K562 (cell line): ENCODE data around the gene ACY1. TPM values are rescaled to one million over a fixed set of nuclear protein-coding genes. Genes with fewer than 3 reads are reported as not detected.

Source experiments
- CREB1 ChIP-seq, 2 experiments: sonication (generic) in 1 of 2; formaldehyde crosslinking in 1 of 2; IDR thresholded peaks; 2 replicates each; pipeline versions ENCODE4 v1.6.1 to v1.8.0; 2012 to 2022; ENCODE audit warnings: inconsistent platforms in 1 of 2, mild to moderate bottlenecking in 1 of 2, missing genetic modification reagents in 1 of 2, moderate library complexity in 1 of 2
- ETV1 ChIP-seq: fragments of 450-650 bp; conservative IDR thresholded peaks from 2 replicates; pipeline ENCODE4 v1.6.1; 2016; ENCODE audit warnings: missing genetic modification characterization, control low read depth, low read depth, missing compliant biosample characterization
- FOXM1 ChIP-seq, 2 experiments: fragments of 450-650 bp in 1 of 2; sonication (generic) in 1 of 2; formaldehyde crosslinking in 1 of 2; IDR thresholded peaks; 2 replicates each; pipeline versions ENCODE4 v1.6.1 to v1.9.0; 2017 to 2022; ENCODE audit warnings: low read depth in 2 of 2, mild to moderate bottlenecking in 2 of 2, missing genetic modification reagents in 1 of 2, moderate library complexity in 1 of 2
- GTF2A2 ChIP-seq: IDR thresholded peaks from 2 replicates; pipeline ENCODE4 v1.6.1; 2016; ENCODE audit warnings: mild to moderate bottlenecking, missing genetic modification characterization, missing compliant biosample characterization
- JUNB ChIP-seq: fragments of 450-650 bp; formaldehyde crosslinking; conservative IDR thresholded peaks from 2 replicates; pipeline ENCODE4 v1.4.0; 2020; ENCODE audit warnings: mild to moderate bottlenecking
- SIRT6 ChIP-seq: IDR thresholded peaks from one replicate; pipeline ENCODE4 v1.6.1; 2012; ENCODE audit warnings: low read depth, mild to moderate bottlenecking, control low read depth, inconsistent platforms, low read length, moderate library complexity
- TRIM24 ChIP-seq, 2 experiments: fragments of 450-650 bp; IDR thresholded peaks; 2 replicates each; pipeline ENCODE4 v1.6.1; 2016
- polyA plus RNA-seq, 8 experiments: library from polyadenylated mRNA; depleted of rRNA in 4 of 8; stranded (reverse) in 5 of 8; unstranded in 3 of 8; fragments of >200 nt; fragmentation: Nextera tagmentation in 2 of 8; fragmentation: Illumina TruSeq in 1 of 8; extraction: Ambion mirVana in 2 of 8; extraction: Trizol in 1 of 8; gene quantifications; 2 replicates each; pipeline versions ENCODE4 v1.2.1 to v1.2.3, GENCODE V29; 2011 to 2014; ENCODE audit warnings: inconsistent platforms in 1 of 8, missing spikeins in 1 of 8
- total RNA-seq, 7 experiments: library from RNA; depleted of rRNA in 6 of 7; stranded (reverse); fragments of >200 nt in 6 of 7; fragmentation: Illumina TruSeq in 2 of 7; extraction: Trizol in 2 of 7; gene quantifications; 2 replicates each; pipeline versions ENCODE4 v1.2.1 to v1.2.3, GENCODE V29; 2011 to 2021; ENCODE audit warnings: low replicate concordance in 1 of 7
- TF ChIP-seq, protein P1 (sequence below): sonication (generic); formaldehyde crosslinking; IDR thresholded peaks from 2 replicates; pipeline ENCODE4 v1.8.0; 2023; ENCODE audit warnings: mild to moderate bottlenecking, missing genetic modification reagents
- TF ChIP-seq, protein P2 (sequence below), 2 experiments: fragments of 450-650 bp; conservative IDR thresholded peaks; 2 replicates each; pipeline ENCODE4 v1.6.1; 2017; ENCODE audit warnings: mild to moderate bottlenecking in 2 of 2, moderate library complexity in 2 of 2
- TF ChIP-seq, protein P3 (sequence below): sonication (generic); formaldehyde crosslinking; IDR thresholded peaks from 2 replicates; pipeline ENCODE4 v1.8.1; 2023; ENCODE audit warnings: missing genetic modification reagents, mild to moderate bottlenecking, borderline replicate concordance
- TF ChIP-seq, protein P4 (sequence below): fragments of 450-650 bp; IDR thresholded peaks from 2 replicates; pipeline ENCODE4 v1.6.1; 2018; ENCODE audit not compliant: partially characterized antibody

ACY1 gene
- total and polyA plus RNA-seq, 9 of the 15 experiments (the other 6 are each of a cell fraction or from before 2014, with no cell fraction given): 70.7 to 195 (median 123) TPM

DNA sequence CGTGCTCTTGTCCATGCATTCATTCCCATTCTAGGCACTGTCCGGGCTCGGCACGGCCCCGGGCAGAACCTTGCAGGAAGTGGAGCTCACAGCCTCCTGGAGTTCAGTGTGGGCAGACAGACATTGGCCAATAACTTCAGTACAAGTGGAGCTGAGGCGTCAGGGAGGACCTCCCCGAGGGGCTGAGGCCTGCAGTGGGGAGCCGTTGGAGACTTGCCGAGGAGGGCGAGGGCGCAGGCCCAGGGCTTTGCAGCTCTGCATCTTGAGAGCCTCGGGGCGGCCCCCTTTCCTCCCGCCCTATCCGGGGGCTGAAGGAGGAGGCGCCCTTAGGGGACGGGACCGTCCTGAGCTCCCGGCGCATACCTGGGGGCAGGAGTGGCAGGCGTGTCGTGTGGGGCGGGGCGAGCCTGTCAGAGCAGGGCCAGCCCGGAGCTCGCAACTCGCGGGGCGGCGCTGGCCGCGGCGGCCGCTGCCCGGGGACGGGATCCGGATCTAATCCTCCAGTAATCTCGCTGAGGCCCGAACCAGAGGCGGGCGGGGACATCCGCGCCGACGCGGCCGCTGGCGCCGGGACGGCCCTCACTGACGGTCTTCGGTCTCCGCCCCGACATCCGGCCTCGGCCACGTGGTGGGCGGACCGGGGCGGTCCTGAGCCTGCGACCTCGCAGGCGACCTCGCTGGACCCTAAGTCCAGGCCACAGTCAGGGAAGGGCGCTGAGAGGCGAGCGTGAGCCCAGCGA is at the start of gene ACY1 (continued):
- TF ChIP-seq JUNB (CRISPR knock-in tag) (no peak), GTF2A2 (no peak), CREB1 (IDR thresholded peaks at IDR 0.05) (peak; percentile 85), CREB1 (CRISPR knock-in tag; IDR thresholded peaks at IDR 0.05) (peak; percentile 62; the same call in 1 of the 2 replicates), SIRT6 (no peak), TRIM24 (IDR thresholded peaks at IDR 0.05) (no peak), FOXM1 (IDR thresholded peaks at IDR 0.05; ENCODE audit: low read depth) (no peak), FOXM1 (CRISPR knock-in tag; IDR thresholded peaks at IDR 0.05; ENCODE audit: low read depth) (no peak), ETV1 (tag) (peak; percentile 73)
- TF ChIP-seq, protein P1, sequence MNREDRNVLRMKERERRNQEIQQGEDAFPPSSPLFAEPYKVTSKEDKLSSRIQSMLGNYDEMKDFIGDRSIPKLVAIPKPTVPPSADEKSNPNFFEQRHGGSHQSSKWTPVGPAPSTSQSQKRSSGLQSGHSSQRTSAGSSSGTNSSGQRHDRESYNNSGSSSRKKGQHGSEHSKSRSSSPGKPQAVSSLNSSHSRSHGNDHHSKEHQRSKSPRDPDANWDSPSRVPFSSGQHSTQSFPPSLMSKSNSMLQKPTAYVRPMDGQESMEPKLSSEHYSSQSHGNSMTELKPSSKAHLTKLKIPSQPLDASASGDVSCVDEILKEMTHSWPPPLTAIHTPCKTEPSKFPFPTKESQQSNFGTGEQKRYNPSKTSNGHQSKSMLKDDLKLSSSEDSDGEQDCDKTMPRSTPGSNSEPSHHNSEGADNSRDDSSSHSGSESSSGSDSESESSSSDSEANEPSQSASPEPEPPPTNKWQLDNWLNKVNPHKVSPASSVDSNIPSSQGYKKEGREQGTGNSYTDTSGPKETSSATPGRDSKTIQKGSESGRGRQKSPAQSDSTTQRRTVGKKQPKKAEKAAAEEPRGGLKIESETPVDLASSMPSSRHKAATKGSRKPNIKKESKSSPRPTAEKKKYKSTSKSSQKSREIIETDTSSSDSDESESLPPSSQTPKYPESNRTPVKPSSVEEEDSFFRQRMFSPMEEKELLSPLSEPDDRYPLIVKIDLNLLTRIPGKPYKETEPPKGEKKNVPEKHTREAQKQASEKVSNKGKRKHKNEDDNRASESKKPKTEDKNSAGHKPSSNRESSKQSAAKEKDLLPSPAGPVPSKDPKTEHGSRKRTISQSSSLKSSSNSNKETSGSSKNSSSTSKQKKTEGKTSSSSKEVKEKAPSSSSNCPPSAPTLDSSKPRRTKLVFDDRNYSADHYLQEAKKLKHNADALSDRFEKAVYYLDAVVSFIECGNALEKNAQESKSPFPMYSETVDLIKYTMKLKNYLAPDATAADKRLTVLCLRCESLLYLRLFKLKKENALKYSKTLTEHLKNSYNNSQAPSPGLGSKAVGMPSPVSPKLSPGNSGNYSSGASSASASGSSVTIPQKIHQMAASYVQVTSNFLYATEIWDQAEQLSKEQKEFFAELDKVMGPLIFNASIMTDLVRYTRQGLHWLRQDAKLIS (CRISPR knock-in tag): no peak
- TF ChIP-seq, protein P2, sequence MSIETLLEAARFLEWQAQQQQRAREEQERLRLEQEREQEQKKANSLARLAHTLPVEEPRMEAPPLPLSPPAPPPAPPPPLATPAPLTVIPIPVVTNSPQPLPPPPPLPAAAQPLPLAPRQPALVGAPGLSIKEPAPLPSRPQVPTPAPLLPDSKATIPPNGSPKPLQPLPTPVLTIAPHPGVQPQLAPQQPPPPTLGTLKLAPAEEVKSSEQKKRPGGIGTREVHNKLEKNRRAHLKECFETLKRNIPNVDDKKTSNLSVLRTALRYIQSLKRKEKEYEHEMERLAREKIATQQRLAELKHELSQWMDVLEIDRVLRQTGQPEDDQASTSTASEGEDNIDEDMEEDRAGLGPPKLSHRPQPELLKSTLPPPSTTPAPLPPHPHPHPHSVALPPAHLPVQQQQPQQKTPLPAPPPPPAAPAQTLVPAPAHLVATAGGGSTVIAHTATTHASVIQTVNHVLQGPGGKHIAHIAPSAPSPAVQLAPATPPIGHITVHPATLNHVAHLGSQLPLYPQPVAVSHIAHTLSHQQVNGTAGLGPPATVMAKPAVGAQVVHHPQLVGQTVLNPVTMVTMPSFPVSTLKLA (conservative IDR thresholded peaks at IDR 0.05): peak; percentile 96 to 97
- TF ChIP-seq, protein P3, sequence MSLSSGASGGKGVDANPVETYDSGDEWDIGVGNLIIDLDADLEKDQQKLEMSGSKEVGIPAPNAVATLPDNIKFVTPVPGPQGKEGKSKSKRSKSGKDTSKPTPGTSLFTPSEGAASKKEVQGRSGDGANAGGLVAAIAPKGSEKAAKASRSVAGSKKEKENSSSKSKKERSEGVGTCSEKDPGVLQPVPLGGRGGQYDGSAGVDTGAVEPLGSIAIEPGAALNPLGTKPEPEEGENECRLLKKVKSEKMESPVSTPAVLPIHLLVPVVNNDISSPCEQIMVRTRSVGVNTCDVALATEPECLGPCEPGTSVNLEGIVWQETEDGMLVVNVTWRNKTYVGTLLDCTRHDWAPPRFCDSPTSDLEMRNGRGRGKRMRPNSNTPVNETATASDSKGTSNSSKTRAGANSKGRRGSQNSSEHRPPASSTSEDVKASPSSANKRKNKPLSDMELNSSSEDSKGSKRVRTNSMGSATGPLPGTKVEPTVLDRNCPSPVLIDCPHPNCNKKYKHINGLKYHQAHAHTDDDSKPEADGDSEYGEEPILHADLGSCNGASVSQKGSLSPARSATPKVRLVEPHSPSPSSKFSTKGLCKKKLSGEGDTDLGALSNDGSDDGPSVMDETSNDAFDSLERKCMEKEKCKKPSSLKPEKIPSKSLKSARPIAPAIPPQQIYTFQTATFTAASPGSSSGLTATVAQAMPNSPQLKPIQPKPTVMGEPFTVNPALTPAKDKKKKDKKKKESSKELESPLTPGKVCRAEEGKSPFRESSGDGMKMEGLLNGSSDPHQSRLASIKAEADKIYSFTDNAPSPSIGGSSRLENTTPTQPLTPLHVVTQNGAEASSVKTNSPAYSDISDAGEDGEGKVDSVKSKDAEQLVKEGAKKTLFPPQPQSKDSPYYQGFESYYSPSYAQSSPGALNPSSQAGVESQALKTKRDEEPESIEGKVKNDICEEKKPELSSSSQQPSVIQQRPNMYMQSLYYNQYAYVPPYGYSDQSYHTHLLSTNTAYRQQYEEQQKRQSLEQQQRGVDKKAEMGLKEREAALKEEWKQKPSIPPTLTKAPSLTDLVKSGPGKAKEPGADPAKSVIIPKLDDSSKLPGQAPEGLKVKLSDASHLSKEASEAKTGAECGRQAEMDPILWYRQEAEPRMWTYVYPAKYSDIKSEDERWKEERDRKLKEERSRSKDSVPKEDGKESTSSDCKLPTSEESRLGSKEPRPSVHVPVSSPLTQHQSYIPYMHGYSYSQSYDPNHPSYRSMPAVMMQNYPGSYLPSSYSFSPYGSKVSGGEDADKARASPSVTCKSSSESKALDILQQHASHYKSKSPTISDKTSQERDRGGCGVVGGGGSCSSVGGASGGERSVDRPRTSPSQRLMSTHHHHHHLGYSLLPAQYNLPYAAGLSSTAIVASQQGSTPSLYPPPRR (CRISPR knock-in tag): 0 out of 2 replicates have a peak, but pooled peaks have one; percentile 49
- TF ChIP-seq, protein P4, sequence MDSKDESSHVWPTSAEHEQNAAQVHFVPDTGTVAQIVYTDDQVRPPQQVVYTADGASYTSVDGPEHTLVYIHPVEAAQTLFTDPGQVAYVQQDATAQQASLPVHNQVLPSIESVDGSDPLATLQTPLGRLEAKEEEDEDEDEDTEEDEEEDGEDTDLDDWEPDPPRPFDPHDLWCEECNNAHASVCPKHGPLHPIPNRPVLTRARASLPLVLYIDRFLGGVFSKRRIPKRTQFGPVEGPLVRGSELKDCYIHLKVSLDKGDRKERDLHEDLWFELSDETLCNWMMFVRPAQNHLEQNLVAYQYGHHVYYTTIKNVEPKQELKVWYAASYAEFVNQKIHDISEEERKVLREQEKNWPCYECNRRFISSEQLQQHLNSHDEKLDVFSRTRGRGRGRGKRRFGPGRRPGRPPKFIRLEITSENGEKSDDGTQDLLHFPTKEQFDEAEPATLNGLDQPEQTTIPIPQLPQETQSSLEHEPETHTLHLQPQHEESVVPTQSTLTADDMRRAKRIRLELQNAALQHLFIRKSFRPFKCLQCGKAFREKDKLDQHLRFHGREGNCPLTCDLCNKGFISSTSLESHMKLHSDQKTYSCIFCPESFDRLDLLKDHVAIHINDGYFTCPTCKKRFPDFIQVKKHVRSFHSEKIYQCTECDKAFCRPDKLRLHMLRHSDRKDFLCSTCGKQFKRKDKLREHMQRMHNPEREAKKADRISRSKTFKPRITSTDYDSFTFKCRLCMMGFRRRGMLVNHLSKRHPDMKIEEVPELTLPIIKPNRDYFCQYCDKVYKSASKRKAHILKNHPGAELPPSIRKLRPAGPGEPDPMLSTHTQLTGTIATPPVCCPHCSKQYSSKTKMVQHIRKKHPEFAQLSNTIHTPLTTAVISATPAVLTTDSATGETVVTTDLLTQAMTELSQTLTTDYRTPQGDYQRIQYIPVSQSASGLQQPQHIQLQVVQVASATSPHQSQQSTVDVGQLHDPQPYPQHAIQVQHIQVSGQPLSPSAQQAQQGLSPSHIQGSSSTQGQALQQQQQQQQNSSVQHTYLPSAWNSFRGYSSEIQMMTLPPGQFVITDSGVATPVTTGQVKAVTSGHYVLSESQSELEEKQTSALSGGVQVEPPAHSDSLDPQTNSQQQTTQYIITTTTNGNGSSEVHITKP: no peak
